H1 (cell line): ENCODE measurements around the gene HMGXB3. TPM values are rescaled to one million over a fixed set of nuclear protein-coding genes. Genes with fewer than 3 reads are reported as not detected.

Source experiments
- CTCF ChIA-PET: fragments of 300-600 bp; sonication (Branson Sonifier 250); formaldehyde crosslinking; loops from one replicate; lab custom pipeline; 2021; ENCODE audit not compliant: partially characterized antibody; lab: Charles Lee
- POLR2A ChIA-PET: fragments of 300-600 bp; sonication (Branson Sonifier 250); formaldehyde crosslinking; loops from one replicate; lab custom pipeline; 2021; ENCODE audit warnings: inconsistent platforms; ENCODE audit not compliant: partially characterized antibody; lab: Charles Lee
- DNase-seq, 2 experiments: peaks; one replicate each; pipeline versions ENCODE4 v3.0.0 to v3.0.0-alpha.2; 2010 to 2022; ENCODE audit warnings: low spot score in 2 of 2, low read depth in 1 of 2, mixed read lengths in 1 of 2
- FAIRE-seq: peaks from 2 replicates; lab custom pipeline; 2011; peaks lifted over from hg19 to GRCh38; lab: Jason Lieb, UNC
- H2AFZ ChIP-seq: 2 replicates; pipeline ENCODE4 v1.8.1; 2012; ENCODE audit warnings: low read length, inconsistent platforms
- H2AK5ac ChIP-seq: 2 replicates; pipeline ENCODE4 v1.6.1; 2013; ENCODE audit warnings: low read depth, low read length
- H2BK120ac ChIP-seq: replicated peaks from 2 replicates; pipeline ENCODE3; 2013; ENCODE audit warnings: low read depth, low read length, inconsistent platforms
- H2BK12ac ChIP-seq: 2 replicates; pipeline ENCODE4 v1.6.1; 2013; ENCODE audit warnings: low read depth, low read length
- H2BK15ac ChIP-seq: 2 replicates; pipeline ENCODE4 v1.6.1; 2013; ENCODE audit warnings: low read length
- H2BK20ac ChIP-seq: 2 replicates; pipeline ENCODE4 v1.6.1; 2013; ENCODE audit warnings: low read length
- H2BK5ac ChIP-seq: 2 replicates; pipeline ENCODE4 v1.6.1; 2013; ENCODE audit warnings: low read depth, low read length
- H3K14ac ChIP-seq: 2 replicates; pipeline ENCODE4 v1.6.1; 2013; ENCODE audit warnings: inconsistent platforms; ENCODE audit not compliant: insufficient read length
- H3K18ac ChIP-seq: 2 replicates; pipeline ENCODE4 v1.6.1; 2013; ENCODE audit warnings: low read length; ENCODE audit errors: extremely low read depth
- H3K23ac ChIP-seq: 2 replicates; pipeline ENCODE4 v1.6.1; 2013; ENCODE audit warnings: inconsistent platforms; ENCODE audit not compliant: insufficient read length
- H3K23me2 ChIP-seq: 2 replicates; pipeline ENCODE4 v1.6.1; 2013; ENCODE audit warnings: low read depth, low read length
- H3K27ac ChIP-seq: 2 replicates; pipeline ENCODE4 v1.6.1; 2011; ENCODE audit warnings: low read depth, low read length, inconsistent platforms
- H3K27me3 ChIP-seq, 4 experiments: replicated peaks in 1 of 4; 1 replicate in 1 of 4; 2 replicates in 3 of 4; pipeline versions ENCODE4 v1.6.1 to v1.8.1; 2011 to 2013; ENCODE audit warnings: low read length in 3 of 4, mild to moderate bottlenecking in 3 of 4, inconsistent platforms in 2 of 4, mixed read lengths in 2 of 4, moderate library complexity in 1 of 4; ENCODE audit not compliant: control insufficient read depth in 3 of 4, insufficient read depth in 3 of 4; ENCODE audit errors: extremely low read depth in 1 of 4
- H3K36me3 ChIP-seq, 4 experiments: 2 replicates each; pipeline versions ENCODE4 v1.6.1 to v1.8.1; 2011 to 2013; ENCODE audit warnings: mild to moderate bottlenecking in 4 of 4, low read length in 3 of 4, moderate library complexity in 2 of 4, control low read depth in 1 of 4, inconsistent platforms in 1 of 4; ENCODE audit not compliant: insufficient read depth in 4 of 4, control insufficient read depth in 2 of 4
- H3K4ac ChIP-seq: replicated peaks from 2 replicates; pipeline ENCODE3; 2013; ENCODE audit warnings: low read length, low read depth, mixed read lengths, inconsistent platforms; ENCODE audit not compliant: insufficient read length
- H3K4me1 ChIP-seq, 4 experiments: replicated peaks in 1 of 4; 1 replicate in 1 of 4; 2 replicates in 3 of 4; pipeline versions ENCODE4 v1.6.1 to v1.8.1; 2011 to 2013; ENCODE audit warnings: low read length in 3 of 4, inconsistent platforms in 2 of 4, mixed read lengths in 1 of 4; ENCODE audit not compliant: insufficient read depth in 4 of 4, control insufficient read depth in 3 of 4
- H3K4me2 ChIP-seq, 2 experiments: 2 replicates each; pipeline versions ENCODE4 v1.6.1 to v1.8.1; 2011 to 2013; ENCODE audit warnings: low read depth in 2 of 2, low read length in 2 of 2, control low read depth in 1 of 2, inconsistent platforms in 1 of 2, mild to moderate bottlenecking in 1 of 2; ENCODE audit not compliant: insufficient read depth in 1 of 2
- H3K4me3 ChIP-seq, 4 experiments: fragments of 200-600, 300-600 bp in 1 of 4; sonication (generic), shearing (Covaris generic), sonication (Bioruptor Twin) in 1 of 4; 2 replicates each; pipeline versions ENCODE4 v1.5.1 to v1.8.1; 2011 to 2016; ENCODE audit warnings: low read length in 4 of 4, low read depth in 3 of 4, control low read depth in 2 of 4, inconsistent platforms in 2 of 4, mild to moderate bottlenecking in 2 of 4, mixed read lengths in 1 of 4, moderate library complexity in 1 of 4; ENCODE audit not compliant: insufficient read depth in 2 of 4; ENCODE audit errors: extremely low read depth in 1 of 4
- H3K56ac ChIP-seq: replicated peaks from 2 replicates; pipeline ENCODE3; 2013; ENCODE audit warnings: low read depth, mild to moderate bottlenecking, mixed read lengths, low read length, inconsistent platforms; ENCODE audit not compliant: insufficient read length
- H3K79me1 ChIP-seq: 2 replicates; pipeline ENCODE4 v1.6.1; 2013; ENCODE audit warnings: low read depth, low read length, control low read depth
- H3K79me2 ChIP-seq, 2 experiments: 2 replicates each; pipeline versions ENCODE4 v1.6.1 to v1.8.1; 2012 to 2013; ENCODE audit warnings: low read length in 2 of 2, mild to moderate bottlenecking in 2 of 2, inconsistent platforms in 1 of 2; ENCODE audit not compliant: insufficient read depth in 2 of 2, control insufficient read depth in 1 of 2
- H3K9ac ChIP-seq, 4 experiments: replicated peaks in 1 of 4; 1 replicate in 1 of 4; 2 replicates in 3 of 4; pipeline versions ENCODE4 v1.6.1 to v1.8.1; 2011 to 2013; ENCODE audit warnings: low read depth in 3 of 4, low read length in 3 of 4, control low read depth in 2 of 4, mild to moderate bottlenecking in 2 of 4, moderate library complexity in 2 of 4, inconsistent platforms in 1 of 4; ENCODE audit errors: extremely low read depth in 1 of 4
- H3K9me3 ChIP-seq, 2 experiments: 2 replicates each; pipeline versions ENCODE4 v1.6.1 to v1.8.1; 2012 to 2013; ENCODE audit warnings: mild to moderate bottlenecking in 2 of 2, moderate library complexity in 2 of 2, control low read depth in 1 of 2, inconsistent platforms in 1 of 2, low read depth in 1 of 2, low read length in 1 of 2, mixed read lengths in 1 of 2; ENCODE audit not compliant: insufficient read depth in 2 of 2
- H4K20me1 ChIP-seq, 2 experiments: replicated peaks in 1 of 2; 2 replicates each; pipeline versions ENCODE3 to v1.8.1; 2011 to 2013; ENCODE audit warnings: inconsistent platforms in 2 of 2, low read length in 2 of 2, mild to moderate bottlenecking in 1 of 2; ENCODE audit not compliant: insufficient read depth in 2 of 2, control insufficient read depth in 1 of 2
- H4K5ac ChIP-seq: 2 replicates; pipeline ENCODE4 v1.6.1; 2013; ENCODE audit warnings: low read length, low read depth, mixed read lengths, inconsistent platforms; ENCODE audit not compliant: insufficient read length
- H4K8ac ChIP-seq: 2 replicates; pipeline ENCODE4 v1.8.0; 2013; ENCODE audit warnings: mild to moderate bottlenecking, moderate library complexity, low read length, inconsistent platforms; ENCODE audit not compliant: insufficient read depth; ENCODE audit errors: extremely low read depth
- H4K91ac ChIP-seq: replicated peaks from 2 replicates; pipeline ENCODE3; 2013; ENCODE audit warnings: low read length, mixed read lengths, inconsistent platforms; ENCODE audit not compliant: insufficient read length
- ATF2 ChIP-seq: IDR thresholded peaks from 2 replicates; pipeline ENCODE4 v1.6.1; 2012; ENCODE audit warnings: low read length, inconsistent platforms
- CHD1 ChIP-seq: IDR thresholded peaks from 2 replicates; pipeline ENCODE4 v1.6.1; 2012; ENCODE audit warnings: low read depth, low read length, improper control_type of control experiment
- PHF8 ChIP-seq: fragments of 200-600 bp; sonication (generic); conservative IDR thresholded peaks from 2 replicates; pipeline ENCODE4 v1.7.1; 2012; ENCODE audit warnings: low read depth, mild to moderate bottlenecking, inconsistent platforms, low read length, moderate library complexity
- SIX5 ChIP-seq: IDR thresholded peaks from 2 replicates; pipeline ENCODE4 v1.6.1; 2011; ENCODE audit warnings: mild to moderate bottlenecking, low read depth, low read length
- SP2 ChIP-seq: IDR thresholded peaks from 2 replicates; pipeline ENCODE4 v1.6.1; 2012; ENCODE audit warnings: mild to moderate bottlenecking, low read length, inconsistent platforms
- SUZ12 ChIP-seq: fragments of 200-600 bp; sonication (generic); IDR thresholded peaks from 2 replicates; pipeline ENCODE4 v1.6.1; 2012; ENCODE audit warnings: mild to moderate bottlenecking, inconsistent platforms, low read length, moderate library complexity, mixed read lengths
- TAF7 ChIP-seq: optimal IDR thresholded peaks from 2 replicates; pipeline ENCODE3; 2011; ENCODE audit warnings: low read depth, mild to moderate bottlenecking, inconsistent platforms, low read length, moderate library complexity, borderline replicate concordance
- TEAD4 ChIP-seq: IDR thresholded peaks from 2 replicates; pipeline ENCODE4 v1.6.1; 2012; ENCODE audit warnings: low read depth, low read length, inconsistent platforms, mixed read lengths
- WGBS, 2 experiments: shearing (Covaris generic) in 1 of 2; methylation state at CpG; one replicate each; pipeline versions ENCODE4 v1.1.6 to v1.1.7; 2013 to 2015; ENCODE audit warnings: low lambda C conversion rate in 2 of 2, mixed read lengths in 2 of 2, inconsistent platforms in 1 of 2, low coverage in 1 of 2, missing lambda C conversion rate in 1 of 2; ENCODE audit not compliant: insufficient replicate concordance in 2 of 2, insufficient coverage in 1 of 2, insufficient read length in 1 of 2; ENCODE audit errors: extremely low coverage in 1 of 2, missing lambda C conversion rate in 1 of 2; 5-methylcytosine and 5-hydroxymethylcytosine counted together
- polyA plus RNA-seq, 7 experiments: library from polyadenylated mRNA; depleted of rRNA in 3 of 7; stranded (reverse) in 5 of 7; unstranded in 2 of 7; fragments of >200 nt in 5 of 7; fragments of 200-250 nt in 2 of 7; gene quantifications; 1 replicate in 5 of 7; 2 replicates in 1 of 7; 4 replicates in 1 of 7; pipeline versions ENCODE4 v1.2.1 to v1.2.3, GENCODE V29; 2011 to 2013; ENCODE audit warnings: missing spikeins in 2 of 7, mixed read lengths in 2 of 7
- total RNA-seq: library from RNA; stranded (reverse); fragmentation: NEBNext Ultra II Directional; extraction: Animal tissue kit (Norgen Biotek cat#: 25700); gene quantifications from 2 replicates; pipeline ENCODE4 v1.2.1, GENCODE V29; 2021
- TF ChIP-seq, protein P1 (sequence below): IDR thresholded peaks from 2 replicates; pipeline ENCODE4 v1.6.1; 2012; ENCODE audit warnings: inconsistent platforms
- TF ChIP-seq, protein P2 (sequence below): IDR thresholded peaks from 2 replicates; pipeline ENCODE4 v1.6.1; 2012; ENCODE audit warnings: inconsistent platforms

The HMGXB3 gene
- total and polyA plus RNA-seq, 2 of the 8 experiments (the other 6 are each of a cell fraction or from before 2014, with no cell fraction given), result 26.8 to 28.0 TPM

- POLR2A ChIA-PET, result no interaction called here
- Histone ChIP-seq H3K14ac (no peak overlapping the region), H3K36me3 (peaks cover 25 to 53% (median 47%) of the 10 kb centered on the region in 4 experiments), H4K91ac (no peak overlapping the region), H3K4me3 (no peak overlapping the region), H3K79me1 (no peaks in the 10 kb centered on the region), H2AFZ (no peak overlapping the region), H2BK15ac (no peak overlapping the region), H3K27ac (no peak overlapping the region), H3K56ac (no peak overlapping the region), H3K79me2 (no peaks in the 10 kb centered on the region), H4K20me1 (peaks cover 0 to 9% of the 10 kb centered on the region in 2 experiments), H3K27me3 (no peaks in the 10 kb centered on the region; a peak in 2 of 7 replicates), H3K9ac (no peak overlapping the region), H3K4me1 (peaks cover 0 to 4% (median 0%) of the 10 kb centered on the region in 4 experiments; a peak in 2 of 7 replicates), H2BK20ac (no peak overlapping the region), H3K4me2 (no peak overlapping the region), H3K9me3 (no peaks in the 10 kb centered on the region), H4K8ac (no peak overlapping the region; the same call in 1 of the 2 replicates), H3K23me2 (no peaks in the 10 kb centered on the region), H2BK5ac (no peak overlapping the region), H4K5ac (no peak overlapping the region), H2AK5ac (no peak overlapping the region), H2BK120ac (no peak overlapping the region), H3K18ac (no peak overlapping the region), H3K4ac (no peak overlapping the region), H3K23ac (no peak overlapping the region), H2BK12ac (no peak overlapping the region)
- CTCF ChIA-PET, result interaction anchor here (1.2 to 1.3 kb wide), 2 partner anchors 63 to 166 kb away, joined by 4 read pairs; no protein-coding TSS in a partner anchor
- DNase-seq (no peak), FAIRE-seq (no peak)
- 70% methylated on average over 5 of the region's 6 CpGs; no CpG with 5 or more reads in 1 of the 2 experiments for WGBS, 2 experiments
- no peak for TF ChIP-seq ATF2
- TF ChIP-seq TEAD4, result no peak
- no peak for TF ChIP-seq CHD1
- TF ChIP-seq SP2, result no peak
- TF ChIP-seq SIX5, result no peak
- no peak for TF ChIP-seq PHF8
- no peak for TF ChIP-seq TAF7
- TF ChIP-seq, protein P1, sequence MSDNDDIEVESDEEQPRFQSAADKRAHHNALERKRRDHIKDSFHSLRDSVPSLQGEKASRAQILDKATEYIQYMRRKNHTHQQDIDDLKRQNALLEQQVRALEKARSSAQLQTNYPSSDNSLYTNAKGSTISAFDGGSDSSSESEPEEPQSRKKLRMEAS, result no peak
- TF ChIP-seq SUZ12, result no peak
- TF ChIP-seq, protein P2, sequence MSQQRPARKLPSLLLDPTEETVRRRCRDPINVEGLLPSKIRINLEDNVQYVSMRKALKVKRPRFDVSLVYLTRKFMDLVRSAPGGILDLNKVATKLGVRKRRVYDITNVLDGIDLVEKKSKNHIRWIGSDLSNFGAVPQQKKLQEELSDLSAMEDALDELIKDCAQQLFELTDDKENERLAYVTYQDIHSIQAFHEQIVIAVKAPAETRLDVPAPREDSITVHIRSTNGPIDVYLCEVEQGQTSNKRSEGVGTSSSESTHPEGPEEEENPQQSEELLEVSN, result no peak
Observed at GRCh38 chr5:150052226-150052955, 51.9 kb downstream of the HMGXB3 start.
